Thoracic aorta (tissue), 2 donors: Measurements from ENCODE around the gene PRRC2C. TPM values are rescaled to one million over a fixed set of nuclear protein-coding genes. Genes with fewer than 3 reads are reported as not detected.

Source experiments
- ATAC-seq: fragments of 150-250 bp; one replicate; pipeline ENCODE4 v1.8.0; 2017; ENCODE audit warnings: low read depth; ENCODE audit not compliant: insufficient number of reproducible peaks, low FRiP score
- DNase-seq: peaks from one replicate; pipeline ENCODE4 v3.0.0-alpha.2; 2020; ENCODE audit warnings: low spot score
- H3K27ac ChIP-seq, 2 donors: fragments of 200-600 bp; sonication (generic); 1 replicate in 1 of 2; 2 replicates in 1 of 2; pipeline ENCODE4 v1.5.1; 2016; ENCODE audit warnings: mild to moderate bottlenecking in 2 of 2, moderate library complexity in 2 of 2
- H3K27me3 ChIP-seq: fragments of 200-600 bp; sonication (generic); replicated peaks from 2 replicates; pipeline ENCODE4 v1.6.0; 2016; ENCODE audit warnings: mild to moderate bottlenecking; ENCODE audit not compliant: insufficient read depth
- H3K36me3 ChIP-seq: fragments of 200-600 bp; sonication (generic); one replicate; pipeline ENCODE4 v1.5.1; 2016
- H3K4me1 ChIP-seq, 2 donors: fragments of 200-600 bp; sonication (generic); 1 replicate in 1 of 2; 2 replicates in 1 of 2; pipeline versions ENCODE4 v1.5.1 to v1.6.0; 2016; ENCODE audit warnings: low read depth in 2 of 2, mild to moderate bottlenecking in 1 of 2; ENCODE audit not compliant: control insufficient read depth in 1 of 2
- H3K4me3 ChIP-seq: fragments of 200-600 bp; sonication (generic); 2 replicates; pipeline ENCODE4 v1.5.1; 2016; ENCODE audit warnings: mild to moderate bottlenecking
- H3K9me3 ChIP-seq: fragments of 200-600 bp; sonication (generic); 2 replicates; pipeline ENCODE4 v1.5.1; 2016
- CTCF ChIP-seq: fragments of 200-600 bp; sonication (generic); IDR thresholded peaks from one replicate; pipeline ENCODE4 v1.5.1; 2019; ENCODE audit warnings: antibody characterized with exemption
- total RNA-seq, 2 donors: library from RNA; depleted of rRNA; stranded (reverse); fragments of >200 nt; gene quantifications; one replicate each; pipeline versions ENCODE4 v1.1.0 to v1.2.3, GENCODE V29; 2016

Gene PRRC2C
- total RNA-seq, 2 donors from 2014 or later: 73.9 to 127 TPM

- Histone ChIP-seq H3K4me1 (no peaks in the 10 kb centered on the region), H3K36me3 (no peaks in the 10 kb centered on the region), H3K27me3 (no peaks in the 10 kb centered on the region), H3K4me3 (no peak overlapping the region), H3K27ac (no peak overlapping the region), H3K9me3 (no peaks in the 10 kb centered on the region)
- no peak for TF ChIP-seq CTCF
- no peak for DNase-seq
- no peak for ATAC-seq
Measured at GRCh38 chr1:171616586-171616985, 131.3 kb downstream of the PRRC2C start.

- no peak for TF ChIP-seq CTCF
- H3K4me3 ChIP-seq: no peak within 1 kb of the TSS
- ATAC-seq: no peak
Measured at GRCh38 chr1:171622152-171622462, 136.8 kb downstream of the PRRC2C start, which contains the start of gene MYOCOS. Gene MYOCOS, plus strand, starts transcription at chr1:171622243. Its CDS starts 1,641 bp downstream, at chr1:171623884.

GRCh38 chr1:171623651-171624331, 138.5 kb downstream of the PRRC2C start:
- Histone ChIP-seq H3K4me1 (no peaks in the 10 kb centered on the region), H3K27ac (no peak overlapping the region), H3K4me3 (no peak overlapping the region), H3K9me3 (no peaks in the 10 kb centered on the region), H3K27me3 (no peaks in the 10 kb centered on the region), H3K36me3 (no peaks in the 10 kb centered on the region)
- DNase-seq: no peak
- ATAC-seq: no peak
- no peak for TF ChIP-seq CTCF

More at GRCh38 chr1:171622152-171622462, 136.8 kb downstream of the PRRC2C start, which contains the start of gene MYOCOS:
- no peak for DNase-seq
- H3K9me3 ChIP-seq: no peaks in the 10 kb centered on the region
- H3K4me1 ChIP-seq: no peaks in the 10 kb centered on the region
- no peaks in the 10 kb centered on the region for H3K36me3 ChIP-seq
- no peak within 1 kb of the TSS for H3K27ac ChIP-seq
- H3K27me3 ChIP-seq: no peaks in the 10 kb centered on the region

GRCh38 chr1:171625225-171625624, 139.9 kb downstream of the PRRC2C start:
- no peaks in the 10 kb centered on the region for H3K9me3 ChIP-seq
- DNase-seq (no peak), ATAC-seq (no peak)
- H3K27me3 ChIP-seq: no peaks in the 10 kb centered on the region
- H3K4me1 ChIP-seq: no peaks in the 10 kb centered on the region
- no peak overlapping the region for H3K4me3 ChIP-seq
- no peak for TF ChIP-seq CTCF
- H3K27ac ChIP-seq: no peak overlapping the region
- no peaks in the 10 kb centered on the region for H3K36me3 ChIP-seq

- Histone ChIP-seq H3K4me3 (no peak overlapping the region), H3K9me3 (no peaks in the 10 kb centered on the region), H3K36me3 (no peaks in the 10 kb centered on the region), H3K27ac (no peak overlapping the region), H3K4me1 (no peaks in the 10 kb centered on the region), H3K27me3 (no peaks in the 10 kb centered on the region)
- DNase-seq (no peak), ATAC-seq (no peak)
- TF ChIP-seq CTCF: no peak
Measured at GRCh38 chr1:171627020-171627419, 141.7 kb downstream of the PRRC2C start.
